K562 (cell line): ENCODE measurements around the gene AFF2.

ENCODE experiments used
- ARHGAP35 ChIP-seq: fragments of 450-650 bp; IDR thresholded peaks from 2 replicates; pipeline ENCODE4 v1.6.1; 2018; ENCODE audit not compliant: partially characterized antibody
- CTCF ChIP-seq, 3 experiments: IDR thresholded peaks in 2 of 3; conservative IDR thresholded peaks in 1 of 3; 2 replicates each; pipeline ENCODE4 v1.5.1; 2011 to 2012; ENCODE audit warnings: low read length in 3 of 3, mild to moderate bottlenecking in 3 of 3, control low read depth in 2 of 3, improper control_type of control experiment in 1 of 3, inconsistent platforms in 1 of 3, low read depth in 1 of 3, mixed read lengths in 1 of 3, moderate library complexity in 1 of 3; ENCODE audit not compliant: insufficient read depth in 2 of 3

GRCh38 chrX:148804579-148805355 is 304.4 kb downstream of the AFF2 start:
- no peak for TF ChIP-seq CTCF (IDR thresholded peaks at IDR 0.05 in 2 of 3, conservative IDR thresholded peaks at IDR 0.05 in 1 of 3; ENCODE audit: insufficient read depth in 2 of 3, low read depth in 1 of 3, low read length in 3 of 3)
- TF ChIP-seq ARHGAP35, result no peak
